Osteocyte (in vitro differentiated cells): Measurements from ENCODE around the gene TNFAIP2. TPM values are rescaled to one million over a fixed set of nuclear protein-coding genes. Genes with fewer than 3 reads are reported as not detected.

Experiments
- DNase-seq: peaks from one replicate; pipeline ENCODE4 v3.0.0; 2021; ENCODE audit warnings: mixed read lengths; ENCODE audit not compliant: unreplicated experiment; ENCODE audit errors: extremely low spot score
- H3K27ac Mint-ChIP-seq: one replicate; pipeline ENCODE4 v1.8.0; 2021; ENCODE audit warnings: mild to moderate bottlenecking, mixed read lengths; ENCODE audit not compliant: unreplicated experiment
- H3K27me3 Mint-ChIP-seq: one replicate; pipeline ENCODE4 v1.8.0; 2021; ENCODE audit warnings: mixed read lengths; ENCODE audit not compliant: unreplicated experiment
- H3K36me3 Mint-ChIP-seq: one replicate; pipeline ENCODE4 v1.8.0; 2021; ENCODE audit warnings: mixed read lengths; ENCODE audit not compliant: unreplicated experiment
- H3K4me1 Mint-ChIP-seq: one replicate; pipeline ENCODE4 v1.8.0; 2021; ENCODE audit warnings: mixed read lengths; ENCODE audit not compliant: unreplicated experiment
- H3K4me3 Mint-ChIP-seq: one replicate; pipeline ENCODE4 v1.8.0; 2021; ENCODE audit warnings: mild to moderate bottlenecking, moderate library complexity, mixed read lengths; ENCODE audit not compliant: unreplicated experiment
- H3K9me3 Mint-ChIP-seq: one replicate; pipeline ENCODE4 v1.8.0; 2021; ENCODE audit warnings: mixed read lengths; ENCODE audit not compliant: unreplicated experiment
- total RNA-seq: library from RNA; stranded (reverse); gene quantifications from 2 replicates; pipeline ENCODE4 v1.2.1, GENCODE V29; 2021
- TF ChIP-seq, protein P1 (sequence below): fragments of 200-600 bp; sonication (generic); IDR thresholded peaks from 2 replicates; pipeline ENCODE4 v1.5.0; 2021; ENCODE audit warnings: antibody characterized with exemption, mild to moderate bottlenecking, moderate library complexity

The TNFAIP2 gene
- total RNA-seq, 1 donor from 2014 or later = 1.3 TPM

DNA sequence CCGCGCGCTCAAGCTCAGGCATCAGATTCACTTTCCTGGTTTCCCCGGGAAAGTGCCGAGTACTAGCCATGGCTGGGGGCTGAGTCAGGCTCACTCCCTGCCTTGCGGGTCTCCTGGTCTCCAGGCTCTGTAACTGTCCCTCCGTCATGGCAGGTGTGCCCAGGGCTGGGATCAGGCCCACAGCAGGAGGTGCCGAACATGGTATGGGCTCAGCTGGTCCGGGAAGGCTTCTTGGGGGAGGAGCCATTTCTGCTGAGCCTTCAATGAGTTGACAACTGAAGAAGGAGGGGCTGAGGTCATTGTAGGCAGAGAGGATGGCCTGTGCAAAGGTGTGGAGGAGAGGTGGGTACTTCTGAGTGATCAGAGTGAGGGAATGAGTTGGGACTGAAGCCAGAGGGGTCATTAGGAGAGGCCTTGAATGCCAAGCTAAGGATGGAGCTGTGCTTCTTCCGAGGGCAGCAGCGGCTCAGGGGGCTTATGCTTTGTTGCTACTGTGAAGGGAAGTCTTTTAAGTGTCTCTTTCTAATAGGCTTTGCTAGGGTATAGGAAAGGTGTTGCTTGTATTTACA lies 28.0 kb upstream of the TNFAIP2 start:
- Mint-ChIP-seq H3K9me3 (no peaks in the 10 kb centered on the region), H3K4me3 (no peak overlapping the region), H3K27me3 (peaks cover 3% of the 10 kb centered on the region), H3K36me3 (no peaks in the 10 kb centered on the region), H3K4me1 (peaks cover 4% of the 10 kb centered on the region), H3K27ac (no peak overlapping the region)
- TF ChIP-seq, protein P1, sequence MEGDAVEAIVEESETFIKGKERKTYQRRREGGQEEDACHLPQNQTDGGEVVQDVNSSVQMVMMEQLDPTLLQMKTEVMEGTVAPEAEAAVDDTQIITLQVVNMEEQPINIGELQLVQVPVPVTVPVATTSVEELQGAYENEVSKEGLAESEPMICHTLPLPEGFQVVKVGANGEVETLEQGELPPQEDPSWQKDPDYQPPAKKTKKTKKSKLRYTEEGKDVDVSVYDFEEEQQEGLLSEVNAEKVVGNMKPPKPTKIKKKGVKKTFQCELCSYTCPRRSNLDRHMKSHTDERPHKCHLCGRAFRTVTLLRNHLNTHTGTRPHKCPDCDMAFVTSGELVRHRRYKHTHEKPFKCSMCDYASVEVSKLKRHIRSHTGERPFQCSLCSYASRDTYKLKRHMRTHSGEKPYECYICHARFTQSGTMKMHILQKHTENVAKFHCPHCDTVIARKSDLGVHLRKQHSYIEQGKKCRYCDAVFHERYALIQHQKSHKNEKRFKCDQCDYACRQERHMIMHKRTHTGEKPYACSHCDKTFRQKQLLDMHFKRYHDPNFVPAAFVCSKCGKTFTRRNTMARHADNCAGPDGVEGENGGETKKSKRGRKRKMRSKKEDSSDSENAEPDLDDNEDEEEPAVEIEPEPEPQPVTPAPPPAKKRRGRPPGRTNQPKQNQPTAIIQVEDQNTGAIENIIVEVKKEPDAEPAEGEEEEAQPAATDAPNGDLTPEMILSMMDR = no peak
- DNase-seq = no peak

DNA sequence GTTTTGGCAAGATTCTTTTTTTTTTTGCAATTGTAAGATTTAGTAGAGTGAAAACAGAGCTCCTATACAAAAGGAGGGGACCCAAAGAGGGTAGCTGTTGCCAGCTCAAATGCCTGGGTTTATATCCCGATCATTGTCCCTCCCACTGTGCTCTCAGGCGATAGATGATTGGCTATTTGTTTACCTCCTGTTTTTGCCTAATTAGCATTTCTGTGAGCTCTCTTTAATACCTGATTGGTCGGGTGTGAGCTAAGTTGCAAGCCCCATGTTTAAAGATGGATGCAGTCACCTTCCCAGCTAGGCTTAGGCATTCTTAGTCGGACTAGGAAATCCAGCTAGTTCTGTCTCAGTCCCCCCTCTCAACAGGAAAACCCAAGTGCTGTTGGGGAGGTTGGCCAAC lies 26.9 kb upstream of the TNFAIP2 start:
- Mint-ChIP-seq H3K4me1 (peaks cover 4% of the 10 kb centered on the region), H3K4me3 (no peak overlapping the region), H3K27me3 (peaks cover 3% of the 10 kb centered on the region), H3K36me3 (no peaks in the 10 kb centered on the region), H3K27ac (no peak overlapping the region), H3K9me3 (no peaks in the 10 kb centered on the region)
- DNase-seq = no peak
- TF ChIP-seq, protein P1 = no peak

DNA sequence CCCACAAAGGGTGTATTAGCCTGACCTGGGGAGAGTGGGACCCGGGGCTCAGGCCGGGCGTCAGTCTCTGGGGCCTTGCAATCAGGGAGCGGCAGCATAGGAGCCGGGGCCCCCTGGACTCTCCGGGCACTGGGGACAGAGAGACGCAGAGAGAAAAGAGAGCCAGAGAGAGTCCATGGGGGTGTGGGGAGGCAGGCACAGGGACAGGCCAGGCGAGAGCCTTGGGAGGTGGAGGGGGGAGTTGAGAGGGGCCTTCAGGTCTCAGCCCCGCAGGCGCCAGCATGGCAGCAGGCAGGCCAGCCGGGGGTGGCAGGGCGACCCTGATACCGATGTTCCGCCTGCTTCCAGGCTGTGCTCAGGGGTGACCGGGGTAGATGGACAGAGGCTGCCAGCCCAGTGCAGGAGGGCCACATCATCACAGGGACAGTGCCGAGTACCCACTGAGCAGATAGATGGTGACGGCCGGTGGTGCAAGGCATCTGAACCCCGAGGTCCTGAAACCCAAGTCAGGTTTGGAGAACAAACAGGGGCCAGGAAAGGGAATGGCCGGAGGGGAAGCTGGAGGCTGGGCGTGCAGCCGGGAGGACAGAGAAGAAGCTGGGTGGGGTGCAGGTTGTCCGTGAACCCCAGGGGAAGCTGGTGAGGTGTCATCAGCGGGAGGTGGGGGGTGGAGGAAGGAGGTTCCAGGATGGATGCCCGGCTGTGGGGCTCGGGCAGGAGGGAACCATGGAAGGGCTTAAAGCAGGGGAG lies 25.8 kb upstream of the TNFAIP2 start:
- no peak for DNase-seq
- Mint-ChIP-seq H3K4me3 (no peak overlapping the region), H3K27ac (no peak overlapping the region), H3K9me3 (no peaks in the 10 kb centered on the region), H3K27me3 (peaks cover 3% of the 10 kb centered on the region), H3K36me3 (no peaks in the 10 kb centered on the region), H3K4me1 (peaks cover 4% of the 10 kb centered on the region)
- TF ChIP-seq, protein P1 = no peak

DNA sequence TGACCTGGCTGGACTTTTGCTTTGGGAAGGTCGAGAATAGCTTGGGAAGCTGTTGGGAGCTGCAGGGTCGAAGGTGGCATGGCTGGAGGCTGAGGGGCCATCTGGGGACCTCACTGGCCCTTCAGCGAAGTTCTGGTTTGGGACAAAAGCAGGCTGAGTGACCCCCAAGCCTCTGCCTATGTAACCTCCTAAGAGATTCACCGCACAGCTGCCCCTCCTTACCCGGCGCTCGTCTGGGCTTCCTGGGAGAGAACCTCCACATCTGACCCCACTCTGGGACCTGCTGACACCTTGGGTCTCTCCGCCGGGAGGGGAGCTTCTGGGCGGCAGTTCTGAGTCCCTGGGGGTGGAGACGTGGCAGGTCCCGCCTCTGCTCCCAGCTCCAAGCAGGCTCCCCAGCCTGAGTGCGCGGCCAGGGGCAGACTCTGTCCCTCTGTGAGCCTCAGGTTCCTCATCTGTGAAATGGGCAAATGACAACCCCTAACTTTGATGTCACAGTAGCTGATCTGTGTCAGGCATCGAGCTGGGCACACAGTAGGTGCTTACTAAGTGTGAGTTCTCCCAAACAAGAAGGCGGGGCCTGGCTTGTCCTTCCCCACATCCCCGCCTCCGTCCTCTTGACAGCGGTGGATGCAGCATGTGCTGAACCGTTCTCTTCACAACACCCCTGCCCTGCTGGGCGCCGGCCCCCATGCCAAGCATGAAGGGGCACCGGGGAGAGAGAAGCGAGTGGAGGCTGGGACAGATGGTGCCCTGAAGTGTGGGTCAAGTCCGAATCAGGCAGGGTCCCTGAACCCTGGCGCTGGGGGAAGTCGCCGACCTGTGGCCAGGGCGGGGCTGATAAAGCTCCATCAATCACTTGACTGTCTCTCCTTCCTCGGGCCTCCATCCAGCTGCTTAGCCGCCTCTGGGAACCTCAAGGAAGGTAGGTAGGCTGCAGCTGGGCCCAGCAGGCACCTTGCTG lies 25.0 kb upstream of the TNFAIP2 start:
- no peaks in the 10 kb centered on the region for H3K9me3 Mint-ChIP-seq
- peaks cover 4% of the 10 kb centered on the region for H3K4me1 Mint-ChIP-seq
- no peak for DNase-seq
- H3K27ac Mint-ChIP-seq = no peak overlapping the region
- no peaks in the 10 kb centered on the region for H3K36me3 Mint-ChIP-seq
- H3K27me3 Mint-ChIP-seq = peaks cover 3% of the 10 kb centered on the region
- no peak overlapping the region for H3K4me3 Mint-ChIP-seq
- TF ChIP-seq, protein P1 = no peak
